Upper lobe of left lung (tissue), 4 donors: ENCODE measurements around the gene LRPPRC.

ENCODE experiments used
- EP300 ChIP-seq, 4 donors: sonication (generic); formaldehyde crosslinking; IDR thresholded peaks; one replicate each; pipeline ENCODE4 v1.5.1; 2017; ENCODE audit warnings: antibody characterized with exemption in 4 of 4, control low read depth in 2 of 4
- POLR2A ChIP-seq, 4 donors: fragments of 450-650 bp; IDR thresholded peaks; one replicate each; pipeline ENCODE4 v1.5.1; 2016 to 2017; ENCODE audit warnings: antibody characterized with exemption in 4 of 4, mild to moderate bottlenecking in 2 of 4

DNA sequence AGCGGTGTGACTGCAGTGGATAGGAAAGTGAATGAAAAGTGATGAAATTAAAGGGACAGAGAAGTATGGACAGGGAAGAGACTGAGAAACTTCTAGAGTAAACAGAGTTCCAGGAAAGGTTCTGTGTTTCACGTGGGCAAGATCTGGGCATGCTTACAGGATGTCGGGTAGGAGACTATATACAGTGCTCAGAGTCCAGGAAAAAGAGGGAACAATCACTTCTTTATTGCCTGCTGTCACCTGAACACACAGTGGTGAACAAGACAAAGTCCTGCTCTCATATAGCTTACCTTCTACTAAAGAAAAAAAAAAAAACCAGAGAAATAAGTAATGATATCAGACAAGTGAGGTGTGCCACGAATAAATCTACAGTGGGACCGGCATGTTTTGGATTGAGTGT is 2.4 kb downstream of the LRPPRC start:
- TF ChIP-seq EP300 (IDR thresholded peaks at IDR 0.05) (no peak), POLR2A (IDR thresholded peaks at IDR 0.05) (no peak)
